H9 (cell line): ENCODE results near the gene INPP5J. TPM values are rescaled to one million over a fixed set of nuclear protein-coding genes. Genes with fewer than 3 reads are reported as not detected.

ENCODE experiments used
- DNase-seq: peaks from one replicate; pipeline ENCODE4 v3.0.0-alpha.2; 2017
- H2AFZ ChIP-seq: one replicate; pipeline ENCODE4 v1.6.1; 2013; ENCODE audit warnings: mild to moderate bottlenecking, low read length, control low read depth, moderate library complexity
- H2AK5ac ChIP-seq: 2 replicates; pipeline ENCODE4 v1.6.1; 2013; ENCODE audit warnings: low read length, control low read depth, mixed read lengths; ENCODE audit not compliant: insufficient read length
- H2BK120ac ChIP-seq: one replicate; pipeline ENCODE4 v1.6.1; 2013; ENCODE audit warnings: low read depth, mild to moderate bottlenecking, low read length, control low read depth, inconsistent platforms; ENCODE audit not compliant: poor library complexity, severe bottlenecking
- H2BK12ac ChIP-seq: 2 replicates; pipeline ENCODE4 v1.6.1; 2013; ENCODE audit warnings: low read length, control low read depth, mixed read lengths, low read depth; ENCODE audit not compliant: insufficient read length
- H2BK15ac ChIP-seq: 2 replicates; pipeline ENCODE4 v1.6.1; 2013; ENCODE audit warnings: low read depth, low read length, control low read depth
- H2BK20ac ChIP-seq: one replicate; pipeline ENCODE4 v1.6.1; 2013; ENCODE audit warnings: low read depth, mild to moderate bottlenecking, low read length, control low read depth, inconsistent platforms; ENCODE audit not compliant: poor library complexity, severe bottlenecking
- H2BK5ac ChIP-seq: 2 replicates; pipeline ENCODE4 v1.6.1; 2013; ENCODE audit warnings: low read length, control low read depth, mixed read lengths; ENCODE audit not compliant: insufficient read length
- H3K14ac ChIP-seq: 2 replicates; pipeline ENCODE4 v1.6.1; 2013; ENCODE audit warnings: low read length, control low read depth; ENCODE audit not compliant: insufficient read depth
- H3K18ac ChIP-seq: 2 replicates; pipeline ENCODE4 v1.6.1; 2013; ENCODE audit warnings: low read depth, mild to moderate bottlenecking, mixed read lengths, low read length, control low read depth; ENCODE audit not compliant: insufficient read length
- H3K23ac ChIP-seq: 2 replicates; pipeline ENCODE4 v1.6.1; 2013; ENCODE audit warnings: low read length, control low read depth, mixed read lengths, low read depth; ENCODE audit not compliant: insufficient read length
- H3K23me2 ChIP-seq: 2 replicates; pipeline ENCODE4 v1.6.1; 2013; ENCODE audit warnings: low read depth, mild to moderate bottlenecking, mixed read lengths, low read length, control low read depth; ENCODE audit not compliant: insufficient read length, poor library complexity, severe bottlenecking
- H3K27ac ChIP-seq: 2 replicates; pipeline ENCODE4 v1.5.1; 2013; ENCODE audit warnings: low read length, control low read depth, mixed read lengths, low read depth; ENCODE audit not compliant: insufficient read length
- H3K27me3 ChIP-seq: 2 replicates; pipeline ENCODE4 v1.6.1; 2013; ENCODE audit warnings: low read length, control low read depth, inconsistent platforms; ENCODE audit not compliant: insufficient read depth
- H3K4ac ChIP-seq: 2 replicates; pipeline ENCODE4 v1.6.1; 2013; ENCODE audit warnings: low read depth, mild to moderate bottlenecking, control low read depth, inconsistent platforms, low read length, moderate library complexity
- H3K4me1 ChIP-seq: 2 replicates; pipeline ENCODE4 v1.6.1; 2013; ENCODE audit warnings: low read length, control low read depth, inconsistent platforms; ENCODE audit not compliant: insufficient read depth
- H3K4me2 ChIP-seq: 2 replicates; pipeline ENCODE4 v1.6.1; 2013; ENCODE audit warnings: low read length, control low read depth, mixed read lengths; ENCODE audit not compliant: insufficient read length, insufficient read depth
- H3K56ac ChIP-seq: 2 replicates; pipeline ENCODE4 v1.6.1; 2013; ENCODE audit warnings: low read depth, mild to moderate bottlenecking, mixed read lengths, low read length, control low read depth; ENCODE audit not compliant: insufficient read length
- H3K79me1 ChIP-seq: 2 replicates; pipeline ENCODE4 v1.6.1; 2013; ENCODE audit warnings: low read depth, mild to moderate bottlenecking, moderate library complexity, low read length, control low read depth, inconsistent platforms; ENCODE audit not compliant: insufficient read depth, poor library complexity, severe bottlenecking
- H3K79me2 ChIP-seq: 2 replicates; pipeline ENCODE4 v1.6.1; 2013; ENCODE audit warnings: low read length, control low read depth, inconsistent platforms; ENCODE audit not compliant: insufficient read depth
- H3K9ac ChIP-seq: 2 replicates; pipeline ENCODE4 v1.6.1; 2013; ENCODE audit warnings: low read length, control low read depth, mixed read lengths; ENCODE audit not compliant: insufficient read length; ENCODE audit errors: extremely low read depth
- H3K9me3 ChIP-seq: one replicate; pipeline ENCODE4 v1.6.1; 2013; ENCODE audit warnings: low read depth, low read length, inconsistent platforms; ENCODE audit not compliant: control insufficient read depth
- H3T11ph ChIP-seq: one replicate; pipeline ENCODE4 v1.6.1; 2013; ENCODE audit warnings: mild to moderate bottlenecking, low read length, control low read depth, inconsistent platforms
- H4K20me1 ChIP-seq: one replicate; pipeline ENCODE4 v1.6.1; 2013; ENCODE audit not compliant: control insufficient read depth, insufficient read length, insufficient read depth
- H4K5ac ChIP-seq: 2 replicates; pipeline ENCODE4 v1.6.1; 2013; ENCODE audit warnings: low read depth, mild to moderate bottlenecking, mixed read lengths, low read length, control low read depth; ENCODE audit not compliant: insufficient read length
- H4K8ac ChIP-seq: replicated peaks from 2 replicates; pipeline ENCODE4 v1.6.1; 2013; ENCODE audit warnings: low read length, control low read depth, mixed read lengths, low read depth; ENCODE audit not compliant: insufficient read length
- H4K91ac ChIP-seq: 2 replicates; pipeline ENCODE4 v1.6.1; 2013; ENCODE audit warnings: low read depth, mild to moderate bottlenecking, moderate library complexity, mixed read lengths, low read length, control low read depth; ENCODE audit not compliant: insufficient read length
- H3K27ac Mint-ChIP-seq, 3 experiments: 2 replicates in 2 of 3; 3 replicates in 1 of 3; pipeline ENCODE4 v1.8.0; 2020 to 2021; ENCODE audit warnings: mixed read lengths in 3 of 3, mild to moderate bottlenecking in 1 of 3, moderate library complexity in 1 of 3
- H3K27me3 Mint-ChIP-seq: 2 replicates; pipeline ENCODE4 v1.8.0; 2021; ENCODE audit warnings: low read depth, mild to moderate bottlenecking, moderate library complexity, mixed read lengths
- H3K36me3 Mint-ChIP-seq, 3 experiments: 2 replicates in 2 of 3; 3 replicates in 1 of 3; pipeline ENCODE4 v1.8.0; 2020 to 2021; ENCODE audit warnings: low read depth in 3 of 3, mixed read lengths in 3 of 3; ENCODE audit not compliant: insufficient read depth in 1 of 3
- H3K4me1 Mint-ChIP-seq, 2 experiments: 2 replicates each; pipeline ENCODE4 v1.8.0; 2020; ENCODE audit warnings: mixed read lengths in 2 of 2
- H3K4me3 Mint-ChIP-seq, 2 experiments: 2 replicates in 1 of 2; 3 replicates in 1 of 2; pipeline ENCODE4 v1.8.0; 2020 to 2021; ENCODE audit warnings: mild to moderate bottlenecking in 2 of 2, mixed read lengths in 2 of 2, moderate library complexity in 1 of 2
- H3K9me3 Mint-ChIP-seq, 2 experiments: 2 replicates in 1 of 2; 3 replicates in 1 of 2; pipeline ENCODE4 v1.8.0; 2020; ENCODE audit warnings: mild to moderate bottlenecking in 2 of 2, mixed read lengths in 2 of 2, moderate library complexity in 1 of 2
- WGBS: extraction: QIAGEN DNeasy Blood & Tissue Kit; methylation state at CpG from one replicate; pipeline ENCODE4 v1.1.7; 2013; ENCODE audit warnings: missing lambda C conversion rate, low lambda C conversion rate, mixed read lengths; ENCODE audit not compliant: insufficient read length; ENCODE audit errors: extremely low coverage; 5-methylcytosine and 5-hydroxymethylcytosine counted together
- total RNA-seq: library from RNA; stranded (reverse); gene quantifications from 2 replicates; pipeline ENCODE4 v1.2.1, GENCODE V29; 2021
- TF ChIP-seq, protein P1 (sequence below): fragments of 200-600 bp; sonication (generic); conservative IDR thresholded peaks from 3 replicates; pipeline ENCODE4 v1.8.0; 2021; ENCODE audit warnings: antibody characterized with exemption, mild to moderate bottlenecking

INPP5J gene
- total RNA-seq, 1 experiment from 2014 or later, result 4.9 TPM

DNA sequence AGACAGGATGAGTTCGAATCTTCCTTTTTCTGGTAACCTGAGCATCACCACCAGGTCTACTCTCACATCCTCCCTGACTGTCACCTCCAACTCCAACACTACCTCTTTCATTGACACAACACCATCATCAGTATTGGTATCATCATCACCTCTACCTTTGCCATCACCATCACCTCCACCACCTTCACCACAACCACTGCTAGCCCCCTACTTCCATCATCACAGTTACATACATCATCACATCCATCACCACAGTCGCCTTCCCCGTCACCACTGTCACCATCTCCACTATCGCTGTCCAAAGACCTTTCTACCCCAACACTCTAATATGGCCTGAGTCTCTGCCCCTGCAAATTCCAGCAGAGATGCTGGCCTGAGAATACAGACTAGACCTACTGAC is 1.4 kb upstream of the INPP5J start:
- Histone ChIP-seq H3K27me3 (no peaks in the 10 kb centered on the region), H2AK5ac (no peak overlapping the region), H2BK120ac (no peak overlapping the region), H3K79me2 (no peaks in the 10 kb centered on the region), H3K4me1 (peaks cover 5% of the 10 kb centered on the region), H2BK12ac (no peak overlapping the region), H2BK15ac (no peak overlapping the region), H4K20me1 (no peaks in the 10 kb centered on the region), H2BK20ac (no peak overlapping the region), H3K27ac (no peak overlapping the region), H3K18ac (no peak overlapping the region), H2AFZ (no peak overlapping the region), H3K56ac (no peak overlapping the region), H3K79me1 (no peaks in the 10 kb centered on the region), H4K91ac (no peak overlapping the region), H3K14ac (no peak overlapping the region), H3T11ph (no peak overlapping the region), H3K4me2 (no peak overlapping the region), H2BK5ac (no peak overlapping the region), H3K9ac (no peak overlapping the region), H3K23me2 (no peaks in the 10 kb centered on the region), H3K9me3 (no peaks in the 10 kb centered on the region), H3K23ac (no peak overlapping the region), H4K5ac (no peak overlapping the region), H3K4ac (no peak overlapping the region), H4K8ac (no peak overlapping the region)
- no peak for DNase-seq
- TF ChIP-seq, protein P1, sequence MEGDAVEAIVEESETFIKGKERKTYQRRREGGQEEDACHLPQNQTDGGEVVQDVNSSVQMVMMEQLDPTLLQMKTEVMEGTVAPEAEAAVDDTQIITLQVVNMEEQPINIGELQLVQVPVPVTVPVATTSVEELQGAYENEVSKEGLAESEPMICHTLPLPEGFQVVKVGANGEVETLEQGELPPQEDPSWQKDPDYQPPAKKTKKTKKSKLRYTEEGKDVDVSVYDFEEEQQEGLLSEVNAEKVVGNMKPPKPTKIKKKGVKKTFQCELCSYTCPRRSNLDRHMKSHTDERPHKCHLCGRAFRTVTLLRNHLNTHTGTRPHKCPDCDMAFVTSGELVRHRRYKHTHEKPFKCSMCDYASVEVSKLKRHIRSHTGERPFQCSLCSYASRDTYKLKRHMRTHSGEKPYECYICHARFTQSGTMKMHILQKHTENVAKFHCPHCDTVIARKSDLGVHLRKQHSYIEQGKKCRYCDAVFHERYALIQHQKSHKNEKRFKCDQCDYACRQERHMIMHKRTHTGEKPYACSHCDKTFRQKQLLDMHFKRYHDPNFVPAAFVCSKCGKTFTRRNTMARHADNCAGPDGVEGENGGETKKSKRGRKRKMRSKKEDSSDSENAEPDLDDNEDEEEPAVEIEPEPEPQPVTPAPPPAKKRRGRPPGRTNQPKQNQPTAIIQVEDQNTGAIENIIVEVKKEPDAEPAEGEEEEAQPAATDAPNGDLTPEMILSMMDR, result no peak
- Mint-ChIP-seq H3K27ac (no peak overlapping the region), H3K4me3 (no peak overlapping the region; a peak in 1 of 5 replicates), H3K27me3 (peaks cover 12% of the 10 kb centered on the region), H3K9me3 (no peaks in the 10 kb centered on the region), H3K36me3 (no peaks in the 10 kb centered on the region), H3K4me1 (peaks cover 21 to 29% of the 10 kb centered on the region in 2 experiments)
- no CpG with 5 or more reads among the region's 4 CpGs for WGBS
